DLD1 (cell line): ENCODE results near the gene OTUB2.

ENCODE experiments used
- in situ Hi-C: cut with HindIII; loops from 2 replicates; pipeline ENCODE4 v1.10.0; 2017; ENCODE audit warnings: low sequenced_read_pairs

OTUB2 gene

DNA sequence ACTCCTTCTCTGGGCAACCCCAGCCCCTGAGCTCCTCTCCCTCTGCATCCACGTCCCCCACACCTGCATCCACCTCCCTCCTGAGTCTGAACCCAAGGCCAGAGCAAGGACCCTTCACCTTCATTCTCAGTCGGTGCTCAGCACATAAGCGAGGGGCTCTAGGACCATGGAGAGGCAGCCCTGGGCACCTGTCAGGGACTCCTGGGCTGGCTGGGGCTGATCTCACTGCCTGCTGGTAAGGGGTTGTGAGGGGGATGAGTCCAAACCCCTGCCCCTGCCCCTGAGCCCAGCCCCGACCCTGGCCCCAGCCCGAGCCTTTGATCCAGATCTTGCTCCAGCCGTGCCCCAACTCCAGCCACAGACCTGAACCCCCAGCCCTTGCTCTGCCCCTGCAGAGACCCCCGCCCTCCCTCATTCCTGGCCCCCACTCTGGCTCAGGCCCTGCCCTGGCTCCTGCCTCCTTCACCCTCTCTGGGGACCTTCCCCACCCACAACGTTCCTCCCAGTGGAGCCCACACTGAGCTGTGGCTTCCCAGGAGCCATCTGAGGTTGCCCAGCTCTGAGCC lies 29.9 kb upstream of the OTUB2 start:
- in situ Hi-C loops = no loop called here

DNA sequence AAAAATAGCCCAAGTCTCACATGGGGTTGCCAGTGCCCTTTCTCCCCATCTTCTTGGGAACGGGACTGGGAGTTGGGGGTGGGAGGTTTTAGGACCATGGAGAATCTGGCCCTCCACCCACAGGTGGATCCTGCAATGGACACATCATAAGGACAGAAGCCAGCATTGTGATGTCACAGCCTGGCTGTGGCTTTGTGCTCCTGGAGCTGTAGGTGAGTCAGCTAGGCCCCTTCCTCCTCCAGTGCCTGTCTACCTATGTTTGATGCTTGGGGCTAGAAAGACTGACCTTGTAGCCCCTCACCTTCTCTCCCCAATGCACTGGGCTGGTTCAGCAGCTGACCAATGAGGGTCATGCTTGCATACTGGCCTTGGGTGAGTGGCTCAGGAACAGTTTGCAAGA lies 29.1 kb upstream of the OTUB2 start, which contains the start of gene CCDC197:
TSS of gene CCDC197 (plus strand) at position 220 of the 400 bp plus-strand sequence. CDS start 831 bp downstream, outside the sequence.
- in situ Hi-C loops = no loop called here

DNA sequence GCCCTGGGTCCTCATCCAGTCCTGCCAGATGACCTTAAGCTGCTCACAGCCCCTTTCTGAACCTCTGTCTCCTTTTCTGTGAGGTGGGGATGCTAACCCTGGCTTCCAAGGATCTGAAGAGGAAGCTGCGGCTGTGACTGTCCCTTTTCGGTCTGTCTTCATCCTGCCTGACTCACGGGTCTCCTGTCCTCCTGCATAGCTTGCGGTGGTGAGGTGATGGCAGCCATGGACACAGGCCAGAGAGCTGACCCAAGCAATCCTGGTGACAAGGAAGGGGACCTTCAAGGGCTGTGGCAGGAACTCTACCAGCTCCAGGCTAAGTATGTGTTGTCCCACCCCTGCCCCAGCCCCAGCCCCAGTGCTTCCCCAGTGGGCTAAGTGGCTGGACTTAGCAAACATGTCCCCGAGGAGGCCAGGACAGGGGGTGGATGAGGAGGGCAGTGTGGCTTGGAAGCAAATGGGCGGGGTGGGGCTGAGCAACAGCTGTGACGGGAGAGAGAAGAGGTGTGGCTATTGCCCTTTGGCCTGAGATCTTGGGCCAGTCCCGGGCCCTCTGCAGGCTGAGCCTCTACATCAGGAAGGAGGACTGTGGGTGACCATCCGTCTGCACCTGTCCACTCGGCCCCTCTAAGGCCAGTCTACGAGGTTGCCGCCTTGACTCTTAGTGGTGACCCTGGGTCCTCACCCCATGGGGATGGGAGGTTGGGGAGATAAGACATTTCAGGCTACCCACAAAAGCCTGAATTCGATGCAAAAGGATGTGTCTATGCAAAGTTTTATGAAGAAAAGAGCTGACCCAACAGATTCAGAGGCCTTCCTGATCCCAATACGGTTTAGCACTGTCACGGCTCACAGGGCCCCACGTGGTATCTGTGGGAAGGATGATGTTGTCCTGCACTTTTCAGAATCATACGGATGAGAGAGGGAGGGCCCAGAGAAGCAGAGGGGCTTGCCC lies 27.9 kb upstream of the OTUB2 start:
- in situ Hi-C loops = no loop called here

DNA sequence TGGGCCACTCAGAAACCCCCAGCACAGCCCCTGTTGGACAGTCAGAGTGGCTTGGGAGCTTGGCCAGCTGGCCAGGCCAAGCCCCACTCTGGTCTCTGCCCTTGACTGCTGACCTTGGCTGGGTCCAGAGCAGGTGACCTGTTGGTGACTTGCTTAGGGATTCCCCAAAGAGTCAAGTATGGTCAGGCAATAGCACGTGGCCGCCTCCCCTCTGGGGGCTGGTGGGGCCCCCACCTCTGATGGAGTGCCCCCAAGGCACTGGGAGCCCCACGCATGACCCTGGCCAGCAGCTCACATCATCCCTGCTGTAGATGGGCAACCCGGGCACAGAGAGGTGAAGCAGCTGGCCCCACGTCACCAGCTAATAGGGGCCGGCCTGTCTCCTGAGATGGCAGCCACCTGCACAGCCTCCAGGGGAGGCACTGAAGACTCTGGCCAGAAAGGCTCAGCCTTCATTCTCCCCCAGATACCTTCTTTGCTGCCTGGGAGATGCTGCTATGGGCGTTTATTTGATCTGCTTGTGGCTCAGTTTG lies 27.2 kb upstream of the OTUB2 start:
- in situ Hi-C loops = no loop called here

DNA sequence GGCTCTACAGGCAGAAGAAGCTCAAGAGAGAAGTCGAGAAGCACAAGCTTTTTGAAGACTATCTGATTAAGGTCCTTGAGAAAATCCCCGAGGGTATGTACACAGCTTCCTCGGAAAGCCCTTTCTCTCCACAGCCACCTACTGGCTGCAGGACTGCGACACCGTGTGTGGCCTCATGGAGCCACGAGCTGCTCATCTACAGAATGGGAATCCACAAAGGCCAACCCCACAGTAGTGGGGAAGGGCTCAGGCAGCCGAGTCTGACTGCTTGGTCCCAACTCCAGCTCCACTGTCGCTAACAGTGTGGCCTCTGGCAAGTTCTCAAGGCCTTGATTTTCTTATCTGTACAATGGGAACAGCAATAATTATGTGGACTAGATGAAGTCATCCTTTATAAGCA lies 26.6 kb upstream of the OTUB2 start:
- in situ Hi-C loops = no loop called here

DNA sequence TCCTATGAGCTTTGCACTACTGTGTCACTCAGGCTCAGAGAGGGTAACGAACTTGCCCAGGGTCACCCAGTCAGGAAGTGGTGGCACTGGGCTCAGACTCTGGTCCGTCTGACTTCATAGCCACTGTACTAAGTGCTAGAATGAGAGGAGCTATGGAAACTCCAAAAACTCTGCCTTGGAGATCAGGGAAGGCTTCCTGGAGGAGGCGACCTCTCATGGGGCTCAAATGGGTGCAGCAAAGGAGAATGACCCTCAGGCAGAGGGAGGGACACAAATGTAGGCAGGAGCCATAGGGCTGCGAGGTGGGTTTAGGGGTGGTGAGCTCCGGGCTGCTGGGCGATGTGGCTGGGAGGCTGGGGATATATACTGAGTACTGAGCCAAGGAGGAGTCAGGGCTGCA lies 25.9 kb upstream of the OTUB2 start:
- in situ Hi-C loops = no loop called here

DNA sequence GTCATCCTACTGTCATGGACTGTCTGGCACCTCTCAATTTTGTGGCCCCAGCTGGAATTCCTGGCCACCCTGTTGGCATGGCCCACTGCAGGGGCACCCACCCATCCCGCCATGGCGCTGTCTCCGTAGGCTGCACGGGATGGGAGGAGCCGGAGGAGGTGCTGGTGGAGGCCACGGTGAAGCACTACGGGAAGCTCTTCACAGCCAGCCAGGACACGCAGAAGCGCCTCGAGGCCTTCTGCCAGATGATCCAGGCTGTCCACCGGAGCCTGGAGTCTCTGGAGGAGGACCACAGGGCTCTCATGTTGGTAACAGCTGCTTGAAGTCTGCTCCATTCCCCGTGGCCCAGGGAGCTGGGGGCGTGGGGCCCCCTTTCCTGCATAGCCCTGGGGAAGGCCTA lies 25.1 kb upstream of the OTUB2 start:
- in situ Hi-C loops = no loop called here

DNA sequence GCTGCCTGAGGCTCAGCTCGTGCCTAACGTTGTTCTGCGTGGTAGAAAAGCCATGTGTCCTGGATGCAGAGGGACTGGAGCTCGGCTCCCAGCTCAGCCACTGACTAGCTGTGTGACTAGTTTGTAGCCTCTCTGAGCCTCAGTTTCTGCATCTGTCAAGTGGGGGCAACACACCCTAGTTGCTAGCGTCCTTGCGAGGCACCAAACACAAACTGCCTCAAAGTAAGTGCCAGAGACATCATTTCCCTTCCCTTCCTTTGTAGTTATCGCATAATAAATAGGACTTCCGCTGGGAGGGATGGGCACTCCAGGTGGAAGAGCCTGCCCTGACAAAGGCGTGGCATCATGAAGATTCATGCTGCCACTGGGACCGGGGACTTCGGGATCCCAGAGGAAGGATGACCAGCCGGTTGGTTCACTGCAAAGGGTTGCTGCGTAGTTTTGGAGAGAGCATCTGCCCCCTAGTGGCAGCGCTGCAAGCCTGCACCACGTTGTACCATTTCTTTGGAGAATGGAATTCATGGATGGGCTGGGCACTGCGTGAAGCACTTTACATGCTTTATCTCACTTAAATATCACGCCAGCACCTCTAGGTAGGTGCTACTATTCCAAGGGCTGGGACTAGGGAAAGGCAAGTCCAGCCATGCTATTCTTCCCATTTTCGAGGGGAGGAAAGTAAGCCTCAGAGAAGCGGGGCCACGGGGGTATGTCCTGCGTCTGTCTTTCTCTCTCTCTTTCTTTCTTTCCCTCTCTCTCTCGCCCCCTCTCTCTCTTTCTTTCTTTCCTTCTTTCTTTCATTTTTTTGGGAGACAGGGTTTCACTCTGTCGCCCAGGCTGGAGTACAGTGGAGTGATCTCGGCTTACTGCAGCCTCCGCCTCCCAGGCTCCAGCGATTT lies 24.4 kb upstream of the OTUB2 start:
- in situ Hi-C loops = no loop called here

DNA sequence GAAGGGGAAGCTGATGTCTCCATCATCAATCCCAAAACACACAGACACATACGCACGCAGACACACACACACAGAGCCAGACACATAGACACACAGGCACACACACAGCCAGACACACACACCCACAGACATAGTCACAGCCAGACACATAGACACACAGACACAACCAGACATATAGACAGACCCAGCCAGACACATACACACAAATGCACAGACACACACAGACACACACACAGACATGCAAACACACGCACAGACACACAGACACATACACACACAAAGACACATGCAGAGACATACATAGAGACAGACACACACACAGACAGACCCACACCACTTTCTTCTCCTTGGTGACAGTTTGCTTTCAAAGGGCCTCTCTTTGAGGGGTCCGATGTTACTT lies 22.7 kb upstream of the OTUB2 start:
- in situ Hi-C loops = no loop called here

DNA sequence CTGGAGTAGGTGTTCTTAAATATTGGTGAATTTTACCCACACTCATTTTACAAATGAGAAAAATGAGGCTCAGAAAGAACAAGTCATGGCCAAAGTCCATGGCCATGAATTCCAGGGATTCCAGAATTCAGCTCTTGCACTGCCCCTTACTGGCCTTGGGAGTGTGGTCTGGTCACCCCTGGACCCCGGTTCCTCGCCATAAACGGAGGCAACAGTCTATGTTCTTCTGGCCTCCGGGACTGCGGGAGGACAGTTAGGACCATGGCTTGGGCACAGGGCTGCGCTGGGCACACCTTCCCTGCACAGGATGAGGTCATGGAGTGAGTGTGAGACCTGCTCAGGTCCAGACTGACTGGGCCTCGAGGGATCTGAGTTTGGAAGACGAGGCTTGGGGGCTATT lies 22.1 kb upstream of the OTUB2 start:
- in situ Hi-C loops = no loop called here

DNA sequence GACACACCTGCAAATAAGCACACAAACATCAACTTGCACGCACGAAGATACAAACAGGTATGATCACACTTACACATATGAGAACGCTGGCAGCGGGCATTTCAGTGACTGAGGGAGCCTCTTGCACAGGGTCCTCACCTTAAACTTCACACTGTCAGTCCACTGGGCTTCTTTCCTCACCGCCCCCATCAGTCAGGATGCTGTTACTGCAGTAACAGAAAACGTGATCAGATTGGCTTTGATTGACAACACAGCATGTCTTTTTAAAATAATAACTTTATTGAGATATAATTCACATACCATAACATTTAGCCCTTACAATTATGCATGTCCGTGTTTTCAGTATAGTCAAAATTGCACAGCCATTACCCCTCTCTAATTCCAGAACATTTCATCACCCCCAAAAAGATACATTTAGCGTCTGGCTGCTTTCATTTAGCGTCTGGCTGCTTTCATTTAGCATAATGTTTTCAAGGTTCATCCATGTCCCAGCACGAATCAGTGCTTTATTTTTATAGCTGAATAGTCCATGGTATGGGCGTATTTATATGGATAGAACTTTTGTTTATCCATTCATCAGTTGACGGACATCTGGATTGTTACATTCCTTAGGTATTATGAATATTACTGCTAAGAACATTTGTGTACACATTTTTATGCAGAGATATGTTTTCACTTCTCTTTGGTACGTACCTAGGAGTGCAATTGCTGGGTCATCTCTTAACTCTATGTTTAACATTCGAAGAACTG lies 20.6 kb upstream of the OTUB2 start:
- in situ Hi-C loops = no loop called here

DNA sequence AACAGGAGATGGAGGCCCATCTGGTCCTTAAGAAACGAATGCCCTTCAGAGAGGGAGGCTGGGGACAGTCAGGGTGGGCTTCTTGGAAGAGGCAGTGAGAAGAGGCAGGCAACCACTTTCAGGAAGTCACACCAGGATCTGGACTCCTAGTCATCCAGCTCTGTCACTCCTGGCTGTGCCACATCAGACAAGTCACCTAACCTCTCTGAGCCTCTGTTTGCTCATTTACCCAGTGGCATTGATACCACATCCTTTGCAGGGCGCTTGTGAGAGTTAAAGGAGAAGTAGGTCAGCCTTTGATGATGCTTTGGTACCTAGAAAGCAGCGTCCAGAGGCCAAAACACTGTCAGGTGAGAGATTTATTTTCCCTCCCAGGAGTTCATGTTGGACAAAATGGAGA lies 17.9 kb upstream of the OTUB2 start:
- in situ Hi-C loops = no loop called here

DNA sequence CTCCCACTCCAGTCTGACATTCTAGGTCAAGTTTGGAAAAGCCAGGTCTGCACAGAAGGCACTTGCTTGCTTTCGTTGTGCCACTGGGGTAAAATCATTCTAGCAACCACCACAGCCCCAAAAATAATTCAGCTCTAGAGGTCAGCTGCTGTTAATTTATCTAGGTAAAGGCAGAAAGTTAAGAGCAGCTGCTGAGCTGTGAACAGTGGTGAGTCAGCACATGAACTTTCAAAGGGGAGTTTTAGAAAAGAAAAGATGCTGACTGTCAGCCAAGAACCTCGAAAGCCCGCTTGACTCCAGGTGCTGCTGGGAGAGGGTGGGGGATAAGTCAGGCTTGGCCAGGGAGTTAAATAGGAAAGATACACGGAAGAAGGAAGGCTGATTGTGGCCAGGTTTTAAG lies 16.4 kb upstream of the OTUB2 start:
- in situ Hi-C loops = no loop called here

DNA sequence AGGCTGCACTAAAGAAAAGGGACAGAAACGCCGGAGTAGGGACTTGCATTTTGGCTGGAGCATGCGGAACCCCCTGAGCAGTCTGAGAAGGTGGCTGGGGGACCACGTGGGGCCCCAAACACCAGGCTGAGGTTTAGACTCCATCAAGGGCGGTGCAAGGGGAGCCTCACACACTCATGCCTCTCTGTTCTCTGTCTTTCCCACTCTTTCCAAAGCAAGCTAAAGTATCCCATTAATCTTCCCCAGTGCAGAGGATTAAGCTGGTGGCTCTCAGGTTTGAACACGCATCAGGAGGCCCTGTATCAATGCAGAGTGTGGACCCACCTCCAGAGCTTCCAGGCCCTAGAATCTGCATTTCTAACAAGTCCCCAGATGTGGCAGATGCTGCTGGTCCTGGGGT lies 15.5 kb upstream of the OTUB2 start:
- in situ Hi-C loops = no loop called here

DNA sequence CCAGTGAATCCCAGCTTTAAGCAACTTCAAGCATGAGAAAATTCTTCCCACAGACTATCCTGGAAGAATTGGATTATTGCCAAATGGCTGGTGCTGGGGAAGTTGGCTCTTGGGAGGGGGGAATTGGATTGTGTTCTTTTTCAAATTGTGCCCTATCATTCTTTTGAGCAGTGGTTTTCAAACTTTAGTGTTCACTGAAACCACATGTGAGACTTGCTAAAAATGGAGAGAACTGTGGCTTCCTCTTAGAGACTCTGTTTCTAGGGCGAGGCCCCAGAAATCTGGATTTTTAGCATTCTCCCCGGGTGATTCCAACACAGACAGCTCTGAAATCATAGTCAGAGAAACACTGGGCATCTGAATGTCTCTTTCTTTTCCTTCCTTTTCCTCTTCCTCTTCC lies 14.3 kb upstream of the OTUB2 start:
- in situ Hi-C loops = no loop called here

DNA sequence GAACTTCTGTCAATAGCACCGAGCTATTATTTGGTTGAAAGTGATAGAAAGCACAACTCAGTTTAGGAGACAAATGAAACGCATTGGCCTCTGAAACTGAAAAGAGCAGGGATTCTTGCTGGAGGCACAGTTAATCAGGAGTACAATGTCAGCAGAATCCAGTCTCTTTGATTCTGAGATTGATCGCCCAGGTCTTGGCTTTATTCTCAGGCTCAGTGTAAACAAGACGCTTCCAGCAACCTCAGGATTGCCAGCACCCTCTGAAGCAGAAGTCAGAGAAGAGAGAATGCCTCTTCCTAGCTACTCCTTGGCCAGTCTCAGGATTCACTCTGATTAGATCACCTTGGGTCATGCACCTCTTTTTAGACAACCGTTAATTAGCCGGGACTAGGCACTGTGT lies 11.8 kb upstream of the OTUB2 start:
- in situ Hi-C loops = no loop called here

DNA sequence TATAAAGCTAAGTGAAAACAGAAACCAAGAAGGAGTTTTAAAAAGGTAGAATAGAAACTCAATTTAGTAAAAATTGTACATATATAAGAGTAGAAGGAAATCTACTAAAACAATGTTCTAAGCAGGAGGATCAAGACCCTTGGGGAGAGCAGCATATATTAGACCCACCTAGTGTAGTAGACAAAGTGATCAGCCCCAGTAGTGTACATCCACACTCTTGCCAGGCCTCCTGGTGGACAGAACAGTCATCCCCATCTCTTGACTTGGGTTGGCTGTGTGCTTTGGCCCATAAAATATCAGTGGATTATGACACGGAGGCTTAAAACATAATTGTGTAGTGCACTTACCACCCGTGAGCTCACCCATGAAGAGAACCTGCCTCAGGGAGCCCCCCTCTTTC lies 10.9 kb upstream of the OTUB2 start:
- in situ Hi-C loops = no loop called here

DNA sequence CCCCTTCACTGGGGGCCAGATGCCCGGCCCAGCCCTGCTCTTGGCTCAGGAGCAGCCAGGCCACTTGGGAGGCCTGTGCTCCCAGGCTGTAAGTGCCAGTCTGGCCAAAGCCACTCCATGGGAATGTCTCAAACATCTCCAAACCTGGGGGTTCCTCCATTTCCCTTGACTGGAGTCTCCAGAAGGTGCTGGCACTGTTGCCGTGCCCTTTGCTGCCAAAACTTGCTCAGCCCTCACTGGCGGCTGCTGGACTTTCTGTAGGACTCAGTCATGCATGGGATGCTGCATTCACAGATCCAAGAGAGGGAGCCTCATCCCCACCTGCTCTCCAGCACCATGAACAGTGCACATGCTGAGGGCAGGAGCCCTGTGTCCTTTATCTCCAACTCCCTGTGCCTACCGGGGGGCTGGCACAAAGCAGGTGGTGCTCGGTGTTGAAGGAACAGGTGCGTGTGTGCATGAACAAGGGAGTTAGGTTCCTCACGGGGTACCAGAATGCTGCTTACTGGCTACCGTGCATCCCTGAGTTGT lies 9.6 kb upstream of the OTUB2 start:
- in situ Hi-C loops = no loop called here

DNA sequence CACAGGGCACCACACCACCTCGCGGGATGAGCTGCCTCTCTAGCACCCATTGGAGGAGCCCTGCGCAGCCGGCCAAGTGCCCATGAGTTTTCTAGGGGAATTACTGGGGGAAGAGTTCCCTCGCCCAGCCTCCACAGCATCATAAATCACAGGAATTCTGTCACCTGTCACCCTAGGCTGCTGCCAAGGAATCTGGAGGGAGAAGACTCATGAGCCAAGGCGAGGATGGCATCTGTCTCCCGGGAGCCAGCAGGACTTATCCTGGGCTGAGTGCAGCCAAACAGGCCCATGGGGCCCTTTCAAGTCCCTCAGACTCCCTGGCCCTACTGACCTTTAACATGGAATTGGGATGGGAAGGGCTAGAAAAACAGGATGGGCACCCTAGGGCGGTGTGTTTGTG lies 7.8 kb upstream of the OTUB2 start:
- in situ Hi-C loops = no loop called here

DNA sequence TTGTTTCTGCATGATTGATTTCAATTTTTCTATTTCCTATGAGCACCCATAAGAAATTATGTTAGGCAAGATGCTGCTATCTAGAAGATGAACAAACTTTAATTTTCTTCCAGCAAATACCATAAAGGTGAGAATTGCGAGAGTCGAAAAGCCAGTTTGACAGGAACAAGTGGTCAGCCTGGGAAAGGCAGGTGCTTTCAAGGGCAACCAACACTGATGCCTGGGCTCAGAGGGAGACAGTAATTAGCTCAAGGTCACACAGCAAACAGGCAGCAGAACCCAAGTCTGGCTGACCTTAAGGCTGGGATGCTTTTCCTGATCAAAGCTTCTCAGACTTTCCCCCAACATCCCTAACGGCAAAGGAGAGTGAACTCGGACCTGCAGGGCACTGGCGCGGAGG lies 6.8 kb upstream of the OTUB2 start:
- in situ Hi-C loops = no loop called here
